ENCODE results near the gene JSRP1.
A peak's percentile ranks its signal among the peaks of the same experiment; 100 is the strongest.

DNA sequence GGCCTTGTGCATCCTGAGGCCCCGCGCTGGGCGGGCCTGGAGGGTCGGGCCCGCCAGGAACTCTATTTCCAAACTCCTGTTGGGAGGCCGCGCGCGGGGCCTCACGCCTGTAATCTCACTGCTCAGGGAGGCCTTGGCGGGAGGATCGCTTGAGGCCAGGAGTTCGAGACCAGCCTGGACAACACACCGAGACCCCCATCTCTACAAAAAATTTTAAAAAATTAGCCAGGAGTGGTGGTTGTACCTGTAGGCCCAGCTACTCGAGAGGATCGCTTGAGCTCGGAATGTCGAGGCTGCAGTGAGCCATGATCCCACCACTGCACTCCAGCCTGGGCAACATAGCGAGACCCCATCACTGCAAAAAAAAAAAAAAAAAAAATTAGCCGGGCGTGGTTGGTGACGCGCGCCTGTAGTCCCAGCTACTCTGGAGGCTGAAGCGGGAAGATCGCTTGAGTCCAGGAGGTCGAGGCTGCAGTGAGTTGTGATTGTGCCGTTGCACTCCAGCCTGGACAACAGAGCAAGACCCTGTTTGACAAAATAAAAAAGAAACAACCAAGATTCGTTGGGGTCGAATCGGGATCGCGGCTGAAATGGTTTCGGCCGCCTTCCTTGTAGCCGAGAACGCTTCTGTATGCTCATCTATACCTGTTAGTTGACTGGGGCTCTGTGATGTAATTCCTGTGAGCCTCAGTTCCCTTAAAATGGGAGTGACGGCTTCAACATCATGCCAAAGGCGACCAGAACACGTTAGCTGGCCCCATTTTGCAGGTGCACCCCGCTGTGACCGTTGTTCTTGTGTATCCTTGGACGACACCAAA lies 19.0 kb downstream of the JSRP1 start:
- TF ChIP-seq, protein P1, sequence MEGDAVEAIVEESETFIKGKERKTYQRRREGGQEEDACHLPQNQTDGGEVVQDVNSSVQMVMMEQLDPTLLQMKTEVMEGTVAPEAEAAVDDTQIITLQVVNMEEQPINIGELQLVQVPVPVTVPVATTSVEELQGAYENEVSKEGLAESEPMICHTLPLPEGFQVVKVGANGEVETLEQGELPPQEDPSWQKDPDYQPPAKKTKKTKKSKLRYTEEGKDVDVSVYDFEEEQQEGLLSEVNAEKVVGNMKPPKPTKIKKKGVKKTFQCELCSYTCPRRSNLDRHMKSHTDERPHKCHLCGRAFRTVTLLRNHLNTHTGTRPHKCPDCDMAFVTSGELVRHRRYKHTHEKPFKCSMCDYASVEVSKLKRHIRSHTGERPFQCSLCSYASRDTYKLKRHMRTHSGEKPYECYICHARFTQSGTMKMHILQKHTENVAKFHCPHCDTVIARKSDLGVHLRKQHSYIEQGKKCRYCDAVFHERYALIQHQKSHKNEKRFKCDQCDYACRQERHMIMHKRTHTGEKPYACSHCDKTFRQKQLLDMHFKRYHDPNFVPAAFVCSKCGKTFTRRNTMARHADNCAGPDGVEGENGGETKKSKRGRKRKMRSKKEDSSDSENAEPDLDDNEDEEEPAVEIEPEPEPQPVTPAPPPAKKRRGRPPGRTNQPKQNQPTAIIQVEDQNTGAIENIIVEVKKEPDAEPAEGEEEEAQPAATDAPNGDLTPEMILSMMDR (IDR thresholded peaks at IDR 0.05; ENCODE audit: poor library complexity, severe bottlenecking) = no peak
- TF ChIP-seq EP300 (conservative IDR thresholded peaks at IDR 0.05; ENCODE audit: poor library complexity, severe bottlenecking) = no peak
- TF ChIP-seq TAF1 (IDR thresholded peaks at IDR 0.05; ENCODE audit: low read depth) = peak; percentile 26
- no peak for TF ChIP-seq EZH2 (IDR thresholded peaks at IDR 0.05; ENCODE audit: borderline replicate concordance, insufficient read depth, low read length, poor library complexity, severe bottlenecking)
- no peak for TF ChIP-seq POLR2AphosphoS5 (IDR thresholded peaks at IDR 0.05)
- TF ChIP-seq SMC3 (conservative IDR thresholded peaks at IDR 0.05; ENCODE audit: poor library complexity) = no peak

Data from neural cell (in vitro differentiated cells).